Glutamatergic neuron (in vitro differentiated cells): Measurements from ENCODE around the gene SLC66A2. TPM values are rescaled to one million over a fixed set of nuclear protein-coding genes. Genes with fewer than 3 reads are reported as not detected.

ENCODE experiments used
- DNase-seq: peaks from one replicate; pipeline ENCODE4 v3.0.0; 2022
- H3K27ac Mint-ChIP-seq: one replicate; pipeline ENCODE4 v1.8.0; 2020; ENCODE audit warnings: mild to moderate bottlenecking, mixed read lengths, inconsistent platforms; ENCODE audit not compliant: unreplicated experiment
- H3K27me3 Mint-ChIP-seq: one replicate; pipeline ENCODE4 v1.8.0; 2020; ENCODE audit warnings: mild to moderate bottlenecking, moderate library complexity, mixed read lengths, inconsistent platforms; ENCODE audit not compliant: unreplicated experiment
- H3K36me3 Mint-ChIP-seq: one replicate; pipeline ENCODE4 v1.8.0; 2020; ENCODE audit warnings: mild to moderate bottlenecking, mixed read lengths, inconsistent platforms; ENCODE audit not compliant: unreplicated experiment
- H3K4me1 Mint-ChIP-seq: one replicate; pipeline ENCODE4 v1.8.0; 2020; ENCODE audit warnings: mild to moderate bottlenecking, low read depth, mixed read lengths, inconsistent platforms; ENCODE audit not compliant: unreplicated experiment
- H3K4me3 Mint-ChIP-seq: one replicate; pipeline ENCODE4 v1.8.0; 2020; ENCODE audit warnings: mild to moderate bottlenecking, mixed read lengths, inconsistent platforms; ENCODE audit not compliant: unreplicated experiment
- H3K9me3 Mint-ChIP-seq: one replicate; pipeline ENCODE4 v1.8.0; 2020; ENCODE audit warnings: mild to moderate bottlenecking, moderate library complexity, mixed read lengths, inconsistent platforms; ENCODE audit not compliant: unreplicated experiment
- total RNA-seq: library from RNA; stranded (reverse); fragmentation: NEBNext Ultra II Directional; extraction: Animal tissue kit (Norgen Biotek cat#: 25700); gene quantifications from one replicate; pipeline ENCODE4 v1.2.1, GENCODE V29; 2021; ENCODE audit not compliant: unreplicated experiment
- TF ChIP-seq, protein P1 (sequence below): fragments of 200-600 bp; sonication (generic); IDR thresholded peaks from one replicate; pipeline ENCODE4 v1.5.0; 2021; ENCODE audit not compliant: partially characterized antibody, unreplicated experiment

Gene SLC66A2
- total RNA-seq, 1 donor from 2014 or later = 56.6 TPM

DNA sequence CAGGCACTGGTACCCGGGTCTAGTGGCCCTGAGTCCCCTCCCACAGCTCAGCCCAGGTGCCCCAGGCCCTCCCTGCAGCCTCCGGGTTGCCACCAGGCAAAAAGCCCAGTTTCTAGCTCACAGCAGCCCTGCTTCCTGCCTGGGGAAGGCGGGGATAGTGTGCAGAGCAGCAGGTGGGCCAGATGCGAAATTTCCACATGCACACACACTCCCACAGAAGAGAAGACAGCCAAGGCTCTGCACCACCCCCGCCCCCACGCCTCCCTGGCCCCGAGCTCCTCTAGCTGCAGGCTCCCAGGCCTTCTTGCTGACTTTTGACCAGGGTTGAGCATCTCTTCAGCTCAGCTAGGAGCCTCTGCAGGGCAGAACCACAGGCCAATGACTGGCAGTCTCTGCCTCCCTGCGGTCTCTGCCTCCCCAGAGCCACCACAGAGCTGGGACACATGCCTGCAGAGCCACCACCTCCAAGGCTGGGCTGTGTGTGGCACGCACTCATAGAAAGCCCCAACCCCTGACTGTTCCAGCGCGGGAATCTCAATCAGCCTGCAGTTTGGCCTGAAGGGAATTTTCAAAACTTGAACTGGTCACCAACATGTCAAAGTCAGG lies 7.2 kb downstream of the SLC66A2 start:
- peaks cover 29% of the 10 kb centered on the region for H3K4me1 Mint-ChIP-seq
- peaks cover 9% of the 10 kb centered on the region for H3K36me3 Mint-ChIP-seq
- DNase-seq = no peak
- H3K4me3 Mint-ChIP-seq = peak overlapping the region; percentile 67
- H3K9me3 Mint-ChIP-seq = peaks cover 11% of the 10 kb centered on the region
- no peak overlapping the region for H3K27ac Mint-ChIP-seq
- TF ChIP-seq, protein P1, sequence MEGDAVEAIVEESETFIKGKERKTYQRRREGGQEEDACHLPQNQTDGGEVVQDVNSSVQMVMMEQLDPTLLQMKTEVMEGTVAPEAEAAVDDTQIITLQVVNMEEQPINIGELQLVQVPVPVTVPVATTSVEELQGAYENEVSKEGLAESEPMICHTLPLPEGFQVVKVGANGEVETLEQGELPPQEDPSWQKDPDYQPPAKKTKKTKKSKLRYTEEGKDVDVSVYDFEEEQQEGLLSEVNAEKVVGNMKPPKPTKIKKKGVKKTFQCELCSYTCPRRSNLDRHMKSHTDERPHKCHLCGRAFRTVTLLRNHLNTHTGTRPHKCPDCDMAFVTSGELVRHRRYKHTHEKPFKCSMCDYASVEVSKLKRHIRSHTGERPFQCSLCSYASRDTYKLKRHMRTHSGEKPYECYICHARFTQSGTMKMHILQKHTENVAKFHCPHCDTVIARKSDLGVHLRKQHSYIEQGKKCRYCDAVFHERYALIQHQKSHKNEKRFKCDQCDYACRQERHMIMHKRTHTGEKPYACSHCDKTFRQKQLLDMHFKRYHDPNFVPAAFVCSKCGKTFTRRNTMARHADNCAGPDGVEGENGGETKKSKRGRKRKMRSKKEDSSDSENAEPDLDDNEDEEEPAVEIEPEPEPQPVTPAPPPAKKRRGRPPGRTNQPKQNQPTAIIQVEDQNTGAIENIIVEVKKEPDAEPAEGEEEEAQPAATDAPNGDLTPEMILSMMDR = no peak
- peaks cover 9% of the 10 kb centered on the region for H3K27me3 Mint-ChIP-seq

DNA sequence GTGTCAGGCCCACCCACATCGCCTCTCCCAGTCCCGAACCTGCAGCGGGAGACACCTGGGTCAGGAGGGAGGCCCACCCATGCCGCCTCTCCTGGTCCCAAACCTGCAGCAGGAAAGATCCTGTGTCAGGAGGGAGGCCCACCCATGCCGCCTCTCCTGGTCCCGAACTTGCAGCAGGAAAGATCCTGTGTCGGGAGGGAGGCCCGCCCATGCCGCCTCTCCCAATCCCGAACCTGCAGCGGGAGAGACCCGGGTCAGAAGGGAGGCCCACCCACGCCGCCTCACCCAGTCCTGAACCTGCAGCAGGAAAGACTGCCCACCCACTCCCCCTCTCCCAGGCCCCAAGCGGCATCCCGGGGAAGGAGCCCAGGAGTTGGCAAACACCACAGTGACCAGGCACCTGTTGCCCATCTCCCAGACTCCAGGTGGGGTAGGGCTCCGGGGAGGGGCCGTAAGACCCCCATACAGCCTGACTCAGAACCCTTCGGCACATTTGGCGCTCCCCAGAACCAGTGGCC lies 7.8 kb downstream of the SLC66A2 start:
- no peak overlapping the region for H3K27ac Mint-ChIP-seq
- peaks cover 10% of the 10 kb centered on the region for H3K9me3 Mint-ChIP-seq
- peaks cover 29% of the 10 kb centered on the region for H3K4me1 Mint-ChIP-seq
- DNase-seq = no peak
- H3K36me3 Mint-ChIP-seq = peaks cover 12% of the 10 kb centered on the region
- TF ChIP-seq, protein P1 = no peak
- H3K4me3 Mint-ChIP-seq = no peak overlapping the region
- H3K27me3 Mint-ChIP-seq = peaks cover 9% of the 10 kb centered on the region

DNA sequence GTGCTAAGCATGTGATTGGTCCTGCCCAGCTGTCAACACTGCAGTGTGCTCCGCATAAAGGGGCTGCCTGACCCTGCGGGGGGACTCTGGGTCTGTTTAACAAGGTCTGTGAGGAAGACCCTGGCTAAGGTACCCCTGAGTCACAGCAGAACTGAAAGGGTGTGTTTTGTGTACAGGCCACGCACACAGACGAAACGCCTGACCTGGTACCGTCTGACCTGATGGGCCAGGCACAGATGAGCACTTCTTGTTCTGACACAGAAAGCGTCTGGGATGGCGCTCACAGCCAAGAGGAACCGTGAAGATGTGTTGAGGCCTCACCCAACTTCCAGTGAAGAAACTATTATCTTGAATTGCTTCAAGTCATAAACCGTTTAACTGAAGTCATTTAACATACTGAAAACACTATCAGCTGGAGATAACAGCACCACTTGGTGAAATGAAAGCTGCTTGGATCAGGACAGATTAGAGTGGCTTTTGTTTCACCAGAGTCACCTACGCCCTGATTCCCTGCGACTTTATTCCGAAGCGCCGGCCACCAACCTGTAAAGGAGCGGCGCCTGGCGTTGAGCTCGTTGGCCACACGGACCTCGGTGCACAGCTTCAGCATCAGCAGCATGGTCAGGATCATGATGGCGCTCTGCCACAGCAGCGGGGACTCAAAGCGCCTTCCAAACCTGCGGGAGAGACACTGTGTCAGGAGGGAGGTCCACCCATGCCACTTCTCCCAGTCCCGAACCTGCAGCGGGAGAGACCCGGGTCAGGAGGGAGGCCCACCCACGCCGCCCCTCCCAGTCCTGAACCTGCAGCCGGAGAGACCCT lies 8.5 kb downstream of the SLC66A2 start:
- DNase-seq = no peak
- peaks cover 12% of the 10 kb centered on the region for H3K36me3 Mint-ChIP-seq
- peaks cover 9% of the 10 kb centered on the region for H3K27me3 Mint-ChIP-seq
- H3K4me3 Mint-ChIP-seq = no peak overlapping the region
- H3K4me1 Mint-ChIP-seq = peaks cover 26% of the 10 kb centered on the region
- no peak overlapping the region for H3K27ac Mint-ChIP-seq
- H3K9me3 Mint-ChIP-seq = peaks cover 5% of the 10 kb centered on the region
- TF ChIP-seq, protein P1 = no peak

DNA sequence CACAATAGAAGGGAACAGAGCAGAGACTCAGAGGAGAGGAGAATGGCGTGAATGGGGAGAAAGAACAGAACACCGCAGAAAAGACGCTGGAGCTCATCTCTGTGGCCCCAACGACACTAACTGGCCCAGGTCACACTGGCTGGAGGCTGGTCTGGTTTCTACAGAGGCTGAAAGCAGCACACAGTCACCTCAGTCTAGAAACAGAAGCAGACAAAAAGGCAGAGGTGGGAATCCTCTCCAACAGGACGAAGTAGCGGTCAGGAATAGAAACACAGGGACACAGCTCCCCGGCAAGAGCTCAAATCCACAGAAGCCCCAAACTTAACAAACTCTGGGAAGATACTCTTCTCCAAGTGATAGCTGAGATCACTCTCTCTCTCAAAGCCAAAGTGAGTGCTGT lies 9.2 kb downstream of the SLC66A2 start:
- Mint-ChIP-seq H3K4me1 (peaks cover 25% of the 10 kb centered on the region), H3K4me3 (no peak overlapping the region), H3K9me3 (peaks cover 5% of the 10 kb centered on the region), H3K27me3 (peaks cover 9% of the 10 kb centered on the region), H3K36me3 (peaks cover 17% of the 10 kb centered on the region), H3K27ac (no peak overlapping the region)
- TF ChIP-seq, protein P1 = no peak
- DNase-seq = no peak
